NCI-H187 (cell line): ENCODE measurements around the gene CASKIN2.
A peak's percentile ranks its signal among the peaks of the same experiment; 100 is the strongest.

Source experiments
- DNase-seq, 2 experiments: peaks; one replicate each; lab custom pipeline; 2025; lab: John Stamatoyannopoulos, UW

The CASKIN2 gene

GRCh38 chr17:75548813-75549212, 33.5 kb upstream of the CASKIN2 start:
- no peak for DNase-seq

- no peak for DNase-seq
These were observed 31.8 kb upstream of the CASKIN2 start for GRCh38 chr17:75547091-75547490.

GRCh38 chr17:75546181-75546580, 30.8 kb upstream of the CASKIN2 start:
- no peak for DNase-seq

- DNase-seq = no peak
These were observed 28.9 kb upstream of the CASKIN2 start for GRCh38 chr17:75544250-75544649.

DNA sequence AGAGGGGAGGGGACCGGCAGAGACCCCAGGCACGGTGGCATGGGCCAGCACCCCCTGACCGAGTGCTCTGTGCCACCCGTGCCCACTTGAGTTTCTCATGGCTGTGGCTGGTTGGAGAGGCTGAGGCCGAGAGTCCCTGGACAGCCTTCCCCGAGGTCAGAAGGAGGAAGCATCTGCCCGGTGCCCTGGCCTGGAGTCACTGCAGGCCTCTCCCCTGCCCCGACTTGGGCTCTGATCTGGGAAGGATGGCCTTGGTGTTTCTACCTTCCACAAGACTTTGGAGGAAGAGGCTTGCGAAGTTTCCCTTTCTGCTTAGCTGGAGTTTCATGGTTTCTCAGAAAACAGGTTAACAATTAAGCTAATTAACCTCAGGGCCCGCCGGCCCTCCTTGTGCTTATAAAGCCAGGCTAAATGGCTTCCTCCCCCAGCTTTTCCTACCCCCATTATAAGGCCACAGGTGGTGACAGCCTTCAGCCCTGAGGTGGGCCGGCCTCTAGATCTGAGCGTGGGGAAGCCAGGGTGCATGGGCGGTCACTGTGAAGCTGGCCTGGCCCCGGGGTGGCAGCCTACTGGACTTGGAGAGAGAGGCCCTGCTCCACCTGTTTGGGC, 27.5 kb upstream of the CASKIN2 start:
- DNase-seq = no peak

- no peak for DNase-seq
These were observed 26.9 kb upstream of the CASKIN2 start for GRCh38 chr17:75542229-75542628.

GRCh38 chr17:75540923-75541503, 25.7 kb upstream of the CASKIN2 start:
- no peak for DNase-seq

- no peak for DNase-seq
These were observed 24.8 kb upstream of the CASKIN2 start for GRCh38 chr17:75539967-75540729.

- no peak for DNase-seq
These were observed 21.0 kb upstream of the CASKIN2 start for GRCh38 chr17:75536366-75536765.

DNA sequence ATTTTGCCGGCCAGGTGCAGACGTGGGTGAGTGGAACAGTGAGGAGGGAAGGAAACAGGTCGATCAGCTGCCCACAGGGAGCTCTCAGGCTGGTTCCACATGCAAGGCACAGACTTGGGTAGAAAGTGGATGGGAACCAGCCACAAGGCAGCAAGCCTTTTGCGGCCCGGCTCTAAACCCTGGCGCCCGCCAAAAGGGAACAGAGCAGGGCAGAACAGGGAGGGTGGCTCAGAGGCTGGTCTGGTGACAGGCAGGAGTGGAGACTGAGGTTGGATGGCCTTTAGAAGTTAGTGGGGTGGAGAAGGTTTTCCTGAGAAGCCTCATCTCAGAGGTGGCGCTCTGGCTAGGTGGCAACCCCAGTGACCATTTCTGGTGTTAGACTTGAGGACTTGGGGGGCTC, 20.5 kb upstream of the CASKIN2 start:
- DNase-seq = no peak

DNA sequence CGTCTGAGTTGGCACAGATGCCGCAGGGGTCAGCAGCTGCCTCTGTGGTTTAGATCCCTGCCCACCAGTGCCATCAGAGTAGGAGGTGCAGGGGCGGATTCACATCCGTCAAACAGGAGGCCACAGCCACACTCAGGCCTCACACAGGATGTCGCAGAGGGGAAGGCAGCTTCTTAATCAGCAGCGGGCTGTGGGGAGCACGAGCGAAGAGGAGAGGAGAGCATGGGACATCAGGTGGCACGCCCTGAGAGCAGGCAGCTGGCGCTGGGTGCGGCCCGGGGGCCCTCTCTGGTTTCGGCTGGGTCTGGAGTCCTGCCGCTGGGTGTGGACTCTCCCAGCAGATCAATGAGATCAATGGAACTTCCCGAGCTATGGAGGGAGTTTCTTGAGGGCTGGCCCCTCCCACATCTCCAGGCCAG, 19.8 kb upstream of the CASKIN2 start:
- DNase-seq = no peak

DNA sequence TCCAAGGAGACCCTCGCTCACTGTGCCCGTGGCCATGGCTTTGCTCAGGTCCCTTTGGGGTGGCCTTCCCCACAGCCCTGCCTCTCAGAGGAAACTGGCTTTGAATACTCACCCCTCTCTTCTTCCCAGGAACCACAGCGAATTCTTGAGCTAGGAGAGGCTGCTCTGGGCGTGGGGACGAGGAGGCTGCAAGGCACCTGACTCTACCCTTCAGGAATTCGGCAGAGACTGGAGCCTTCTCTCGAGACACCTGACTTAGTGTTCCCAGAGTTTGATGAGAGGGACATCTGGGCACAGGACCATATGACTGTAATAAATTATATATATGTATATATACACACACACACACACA, 16.4 kb upstream of the CASKIN2 start:
- DNase-seq = no peak

DNA sequence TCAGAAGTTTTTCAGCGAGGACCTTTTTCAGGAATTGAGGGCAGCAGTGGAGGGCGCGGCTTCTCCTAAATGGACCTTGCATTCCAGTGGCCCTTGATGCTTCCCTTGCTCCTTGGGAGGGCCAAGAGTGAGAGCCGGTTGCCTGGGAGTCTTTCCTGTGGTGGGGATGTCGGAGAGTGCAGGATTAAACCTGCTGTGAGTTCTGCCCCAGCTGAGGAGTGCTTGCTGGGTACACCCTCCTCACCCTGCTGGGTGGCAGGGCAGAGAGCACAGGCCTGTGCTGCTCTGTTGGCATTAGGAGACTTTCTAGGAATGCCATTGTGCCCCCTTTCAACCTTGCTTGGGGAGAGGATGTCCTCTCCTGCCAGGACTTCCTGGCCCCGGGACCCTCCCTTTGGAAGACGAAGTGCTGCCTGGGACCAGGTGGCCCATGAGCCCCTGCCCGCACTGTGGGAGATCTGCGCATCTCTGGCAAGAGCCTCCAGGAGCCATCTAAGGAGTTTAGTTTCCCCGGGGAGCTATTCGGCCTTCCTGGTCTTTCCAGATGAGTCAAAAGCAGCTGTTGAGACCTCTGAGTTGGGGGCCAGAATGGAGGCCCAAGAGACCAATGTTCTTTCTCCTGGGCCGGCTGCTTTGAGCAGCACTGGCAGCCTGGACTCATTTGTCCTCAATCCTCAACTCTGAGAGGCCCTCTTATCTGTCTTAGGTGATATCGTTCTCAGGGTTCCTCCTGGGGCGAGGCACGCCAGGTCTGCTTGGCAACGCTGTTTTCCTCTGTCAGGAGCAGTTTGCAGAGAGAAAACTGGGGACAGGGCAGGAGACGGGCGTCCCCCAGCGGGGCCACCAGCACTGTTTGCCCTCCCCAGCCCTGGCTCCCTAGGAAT, 15.7 kb upstream of the CASKIN2 start:
- DNase-seq = no peak

- no peak for DNase-seq
These were observed 11.4 kb upstream of the CASKIN2 start for GRCh38 chr17:75526555-75527270.

DNA sequence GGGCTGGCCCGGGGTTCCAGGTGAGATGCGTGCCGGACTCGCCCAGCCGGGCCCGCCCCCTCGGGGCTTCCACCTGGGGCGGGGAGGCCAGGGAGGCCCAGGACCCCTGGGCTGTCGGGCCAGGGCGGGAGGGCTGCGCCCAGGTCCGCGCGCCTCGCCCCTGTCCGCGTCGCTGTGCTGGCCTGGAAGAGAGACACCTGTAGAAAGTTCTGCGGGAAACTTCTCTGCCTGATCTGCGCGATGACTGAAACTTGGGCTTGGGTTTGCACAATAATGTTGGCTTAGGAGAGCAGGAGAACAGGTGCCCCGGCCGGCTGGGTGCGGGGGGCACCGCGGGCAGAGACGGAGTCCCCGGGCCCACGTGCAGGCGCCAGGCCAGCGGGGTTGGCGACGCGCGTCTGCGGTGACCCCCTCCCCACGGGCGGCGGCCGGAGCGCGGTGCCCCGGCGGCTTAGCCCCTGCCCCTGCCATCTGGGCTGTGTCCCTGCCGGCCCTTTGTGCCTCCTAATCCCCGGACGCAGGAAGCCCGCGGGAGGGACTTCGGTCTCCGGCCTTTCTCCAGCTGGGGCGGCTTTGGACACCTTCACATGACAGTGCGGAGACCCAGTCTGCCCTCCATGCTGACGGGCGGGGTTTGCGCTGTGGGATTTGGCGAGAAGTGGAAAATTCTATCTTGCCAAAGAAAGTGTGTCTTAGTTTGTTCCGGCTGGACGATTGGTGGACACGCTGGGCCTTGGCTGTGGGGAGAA, 10.6 kb upstream of the CASKIN2 start:
- DNase-seq = no peak

DNA sequence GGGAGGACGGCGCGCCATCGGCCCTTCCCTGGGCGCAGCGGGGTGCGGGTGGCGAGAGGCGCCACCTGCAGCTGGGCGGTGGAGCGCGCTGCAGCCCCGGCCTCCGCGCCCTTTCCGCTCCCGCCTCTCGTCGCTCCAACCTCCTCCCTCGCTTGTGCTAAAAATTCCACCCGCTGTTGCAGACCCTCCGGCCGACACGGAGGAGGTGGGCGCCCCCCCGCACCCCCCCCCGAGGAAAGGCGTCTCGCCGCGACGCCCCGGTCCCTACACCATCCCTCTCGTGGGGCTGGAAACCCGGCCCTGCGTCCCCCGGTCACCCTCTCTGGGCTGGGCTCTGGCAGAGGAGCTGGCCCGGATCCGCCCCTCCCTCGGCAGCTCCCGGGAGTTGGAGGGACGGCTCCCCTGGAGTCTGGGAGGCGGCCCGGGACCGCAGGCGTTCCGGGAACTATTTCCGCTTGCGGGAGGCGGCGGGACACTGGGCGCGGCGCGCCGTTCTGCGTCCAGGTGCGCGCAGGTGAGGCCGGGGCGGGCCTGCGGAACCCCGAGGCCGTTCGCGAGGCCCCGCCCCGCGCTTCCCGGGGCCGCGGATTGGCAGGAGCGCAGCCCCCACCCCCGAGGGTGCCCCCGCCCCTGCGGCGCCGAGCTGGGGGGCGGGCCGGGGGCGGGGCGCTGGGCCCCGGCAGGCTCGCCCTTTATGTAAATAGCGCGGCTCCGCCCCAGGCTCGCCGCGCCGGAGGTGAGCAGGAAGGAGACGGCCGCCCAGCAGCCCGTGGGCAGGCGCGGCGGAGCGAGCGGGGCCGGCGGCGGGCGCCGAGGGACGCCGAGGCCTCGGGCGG, 9.9 kb upstream of the CASKIN2 start, which contains the start of gene LLGL2:
LLGL2 (plus strand) TSS at position 728 of the 836 bp plus-strand sequence. CDS start 17,730 bp downstream, outside the sequence.
- peak; percentile 80 to 97 for DNase-seq

DNA sequence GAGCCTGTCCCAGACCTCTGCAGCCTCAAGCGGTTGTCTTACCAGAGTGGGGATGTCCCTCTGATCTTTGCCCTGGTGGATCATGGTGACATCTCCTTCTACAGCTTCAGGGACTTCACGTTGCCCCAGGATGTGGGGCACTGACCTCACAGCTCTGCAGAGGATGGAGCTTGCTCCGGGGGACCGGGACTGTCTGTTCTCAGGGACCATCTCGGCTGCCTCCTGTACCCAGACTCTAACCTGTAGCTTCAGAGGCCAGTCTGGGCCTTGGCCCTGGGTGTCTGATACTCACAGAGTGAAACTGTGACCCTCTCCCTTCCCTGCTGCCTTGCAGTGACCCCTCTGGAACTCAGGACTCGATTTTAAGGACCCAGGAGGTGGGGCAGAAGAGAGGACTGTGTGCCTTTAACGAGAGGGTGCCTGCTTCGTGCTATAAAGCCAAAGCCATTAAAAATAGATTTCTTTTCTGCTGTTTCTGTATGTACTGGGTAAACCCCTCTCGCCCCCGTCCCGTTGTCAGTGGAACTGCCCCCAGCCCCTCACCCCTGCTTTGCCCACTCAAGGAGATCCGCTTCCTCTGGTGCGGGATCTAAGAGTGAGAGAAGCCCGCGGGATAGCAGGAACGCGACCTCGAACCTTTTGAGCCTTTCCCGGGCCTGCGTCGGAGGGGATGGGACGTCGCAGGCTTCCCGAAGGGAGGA, 9.1 kb upstream of the CASKIN2 start:
- DNase-seq = no peak

- no peak for DNase-seq
These were observed 8.3 kb upstream of the CASKIN2 start for GRCh38 chr17:75523647-75524046.

GRCh38 chr17:75521951-75522727, 6.8 kb upstream of the CASKIN2 start:
- DNase-seq = no peak
